ENCODE results near the gene ADAM8.
A peak's percentile ranks its signal among the peaks of the same experiment; 100 is the strongest.

ADAM8 gene

DNA sequence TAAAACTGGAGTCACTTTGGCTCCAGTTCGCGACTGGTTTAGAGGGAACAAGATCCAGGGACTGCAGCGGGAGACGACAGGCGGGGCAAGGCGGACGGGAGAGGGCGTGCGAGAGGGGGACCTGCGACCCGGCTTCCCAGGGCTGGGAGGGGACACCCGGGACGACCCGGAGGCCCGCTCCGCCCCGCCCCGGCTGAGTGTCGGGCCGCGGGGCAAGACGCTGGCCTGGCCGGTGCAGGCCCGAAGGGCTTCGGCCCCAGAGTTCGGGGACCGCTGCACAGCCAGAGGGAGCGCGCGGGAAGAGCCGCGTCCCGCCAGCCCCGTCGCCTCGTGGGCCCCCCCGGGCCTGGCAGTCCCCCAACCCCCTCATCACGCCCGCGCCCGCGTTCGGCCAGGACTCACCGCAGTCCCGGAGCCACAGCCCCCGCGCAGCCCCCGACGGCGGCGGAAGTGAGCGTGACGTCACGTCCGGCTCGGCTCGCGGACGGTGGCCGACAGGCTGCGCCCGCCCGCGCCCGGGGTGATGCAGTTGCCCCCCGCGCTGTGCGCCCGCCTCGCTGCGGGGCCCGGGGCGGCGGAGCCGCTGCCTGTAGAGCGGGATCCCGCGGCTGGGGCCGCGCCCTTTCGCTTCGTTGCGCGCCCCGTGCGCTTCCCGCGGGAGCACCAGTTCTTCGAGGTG lies 31.9 kb upstream of the ADAM8 start, which contains the start of the genes TUBGCP2 and ZNF511:
Gene TUBGCP2, minus strand, starts transcription at position 452 of the 679 bp plus-strand sequence. CDS start 5,931 bp downstream, outside the sequence.
Gene ZNF511, plus strand, starts transcription at position 494 of the 679 bp plus-strand sequence. Its CDS starts 30 bp downstream, at position 524.
- peak; percentile 94 for DNase-seq

DNA sequence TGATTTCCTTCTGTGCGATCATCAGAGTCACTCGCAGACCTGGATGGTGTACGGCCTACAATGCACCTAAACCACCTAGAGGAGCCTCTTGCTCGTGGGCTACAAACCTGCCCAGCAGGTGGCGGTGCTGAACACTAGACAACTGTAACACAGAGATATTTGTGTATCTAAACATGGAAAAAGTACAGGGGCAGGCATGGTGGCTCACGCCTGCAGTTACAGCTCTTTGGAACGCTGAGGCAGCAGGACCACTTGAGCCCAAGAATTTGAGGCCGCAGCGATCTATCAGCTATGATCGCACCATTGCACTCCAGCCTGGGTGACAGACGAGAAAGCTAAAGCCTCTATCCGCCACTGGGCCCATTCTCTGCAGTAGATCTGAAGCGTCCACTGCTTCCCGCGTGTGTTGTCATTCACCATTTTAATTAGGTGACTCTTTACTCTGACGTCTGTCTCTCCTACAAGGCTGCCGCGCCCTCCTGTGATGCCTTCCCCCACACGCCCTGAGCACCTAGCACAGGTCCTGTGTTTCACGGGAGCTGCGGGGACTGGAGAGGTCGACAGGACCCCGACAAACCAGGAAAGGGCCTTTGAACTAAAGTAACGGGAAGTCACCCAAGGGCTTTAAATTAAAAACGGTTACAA lies 31.2 kb upstream of the ADAM8 start:
- DNase-seq = peak; percentile 86

DNA sequence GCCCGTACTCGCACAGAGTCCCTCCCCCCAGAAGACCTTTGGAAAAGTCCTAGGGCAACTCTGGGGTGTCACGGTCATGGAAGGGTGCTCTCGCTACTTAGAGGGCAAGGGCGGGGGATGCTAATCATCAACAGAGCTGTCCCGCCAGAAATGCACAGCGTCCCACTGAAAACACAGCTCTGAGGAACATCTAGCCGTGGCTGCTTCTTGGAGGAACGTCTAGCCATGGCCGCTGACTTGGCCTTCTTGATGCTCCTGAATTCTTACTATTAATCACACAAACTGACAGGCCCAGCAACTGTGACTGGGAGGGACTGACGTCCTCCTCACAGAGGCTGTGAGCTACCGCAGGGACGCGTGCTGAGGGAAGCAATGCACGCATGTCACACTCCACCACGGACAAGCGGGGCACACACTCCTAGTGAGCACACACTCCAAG lies 30.3 kb upstream of the ADAM8 start:
- no peak for DNase-seq

GRCh38 chr10:133306097-133306476 lies 29.4 kb upstream of the ADAM8 start:
- no peak for DNase-seq

GRCh38 chr10:133303206-133303605 lies 26.5 kb upstream of the ADAM8 start:
- DNase-seq = no peak

- DNase-seq = no peak
Measured at GRCh38 chr10:133302230-133302629, 25.6 kb upstream of the ADAM8 start.

DNA sequence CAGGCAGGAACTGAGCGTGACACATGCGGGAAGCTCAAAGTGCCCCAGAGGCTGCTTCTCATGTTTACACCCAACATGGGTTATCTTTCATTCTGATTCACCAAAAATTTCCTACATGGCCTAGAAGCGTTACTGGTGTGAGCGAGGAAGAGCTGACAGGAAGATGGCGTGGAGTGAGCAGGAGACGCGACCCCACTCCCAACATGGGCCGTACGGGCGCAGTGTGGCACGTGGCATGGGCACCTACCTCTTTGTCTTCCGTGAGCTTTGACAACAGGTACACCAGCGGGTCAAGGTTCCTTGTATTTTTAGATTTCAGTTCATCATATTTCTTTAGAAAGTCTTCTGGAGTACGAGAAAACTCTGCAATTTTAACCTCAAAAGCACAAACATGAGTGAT lies 23.1 kb upstream of the ADAM8 start:
- DNase-seq = no peak

DNA sequence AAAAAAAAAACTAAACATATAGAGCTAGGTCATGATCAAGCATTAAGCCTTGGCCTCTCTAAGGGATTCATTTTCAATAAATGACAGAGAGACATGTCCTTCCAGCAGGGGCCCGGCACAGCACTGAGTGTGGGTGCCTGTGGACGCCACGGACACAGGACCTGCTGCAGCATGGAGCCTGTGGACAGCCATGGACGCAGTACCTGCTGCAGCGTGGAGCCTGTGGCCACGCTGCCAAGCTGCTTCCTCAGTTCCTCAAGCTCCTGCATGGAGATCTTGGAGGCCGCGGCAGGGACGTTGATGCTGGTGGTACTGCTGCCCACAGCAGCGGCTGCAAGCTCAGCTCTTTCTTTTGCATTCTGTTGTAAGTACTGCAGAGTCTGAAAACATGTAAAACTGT lies 22.6 kb upstream of the ADAM8 start:
- no peak for DNase-seq

DNA sequence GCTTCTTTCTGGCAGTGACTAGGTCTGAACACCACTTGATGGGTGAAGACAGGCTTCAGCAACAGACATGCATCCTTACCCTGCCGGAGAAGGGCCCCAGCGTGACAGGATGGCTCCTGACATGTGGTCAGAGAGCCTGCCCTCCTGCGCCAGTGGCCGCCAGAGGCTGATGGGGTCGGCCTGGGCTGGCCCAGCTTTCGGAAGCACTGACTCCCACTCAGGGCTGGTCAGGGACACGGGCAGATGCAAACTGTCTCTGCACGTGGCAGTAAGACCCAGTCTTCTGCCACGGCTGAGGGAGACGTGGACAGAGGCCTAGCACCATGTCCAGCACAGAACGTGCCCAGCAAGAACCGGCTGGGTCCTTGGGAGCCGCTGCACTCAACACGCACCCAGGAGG lies 21.8 kb upstream of the ADAM8 start:
- DNase-seq = no peak

GRCh38 chr10:133297504-133297903 lies 20.8 kb upstream of the ADAM8 start:
- no peak for DNase-seq

GRCh38 chr10:133295426-133296320 lies 19.0 kb upstream of the ADAM8 start:
- no peak for DNase-seq

- no peak for DNase-seq
Measured at GRCh38 chr10:133294189-133294588, 17.5 kb upstream of the ADAM8 start.

DNA sequence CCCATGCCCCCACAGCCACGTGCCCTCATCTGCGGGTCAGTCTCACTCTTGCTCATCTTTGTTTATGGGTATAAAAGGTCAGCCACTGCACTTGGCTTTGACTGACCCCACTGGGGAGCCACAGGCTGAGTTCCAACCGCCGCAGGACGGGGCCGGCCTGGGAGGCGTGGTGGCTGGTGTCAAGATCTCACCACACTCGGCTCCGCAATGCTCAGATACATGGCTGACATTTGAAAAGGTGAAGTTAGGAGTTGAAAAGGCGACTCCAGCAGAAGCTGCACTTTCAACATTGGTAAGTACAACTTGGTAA lies 17.1 kb upstream of the ADAM8 start:
- DNase-seq = no peak

DNA sequence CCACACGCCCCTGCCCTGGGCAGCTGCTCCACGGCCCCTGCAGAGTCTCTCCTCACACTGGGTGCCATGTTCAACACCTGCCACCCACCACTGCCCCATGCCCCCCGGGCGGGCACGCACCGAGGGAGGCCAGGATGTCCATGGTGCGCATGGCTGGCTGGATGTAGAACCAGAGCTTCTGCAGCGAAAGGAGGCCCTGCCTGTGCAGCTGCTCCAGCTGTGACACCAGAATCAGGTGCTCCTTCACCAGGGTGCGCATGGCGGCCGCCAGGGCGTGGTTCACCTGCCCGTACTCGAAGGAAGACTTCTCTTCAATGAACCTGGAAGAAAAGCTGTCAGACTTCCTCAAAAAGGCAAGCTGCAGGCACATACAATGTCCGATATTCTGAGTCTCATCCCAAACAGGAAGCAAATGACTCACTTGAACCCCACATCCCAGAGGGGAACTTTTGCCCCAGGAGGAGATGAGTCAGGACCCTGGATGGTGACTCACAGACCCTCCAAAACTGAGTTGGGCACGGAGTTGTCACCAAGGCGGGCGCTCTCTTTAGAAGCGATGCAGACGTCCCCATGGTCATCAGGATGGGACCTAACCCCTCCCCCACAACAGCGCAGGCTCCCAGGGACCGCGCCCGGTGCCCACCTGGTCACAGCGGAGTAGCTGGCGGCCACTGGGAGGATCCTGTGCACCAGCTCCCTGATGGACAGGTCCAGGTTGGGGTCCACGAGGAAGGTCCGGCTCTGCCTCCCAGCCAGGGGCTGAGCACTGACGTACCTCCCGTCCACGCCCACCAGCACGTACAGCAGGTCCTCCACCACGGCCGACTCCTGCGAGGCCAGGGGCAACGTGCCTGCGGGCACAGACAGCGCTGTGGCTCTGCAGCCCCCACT lies 16.5 kb upstream of the ADAM8 start:
- DNase-seq = no peak

GRCh38 chr10:133289761-133290160 lies 13.1 kb upstream of the ADAM8 start:
- DNase-seq = no peak

- DNase-seq = no peak
Measured at GRCh38 chr10:133287832-133288500, 11.3 kb upstream of the ADAM8 start.

DNA sequence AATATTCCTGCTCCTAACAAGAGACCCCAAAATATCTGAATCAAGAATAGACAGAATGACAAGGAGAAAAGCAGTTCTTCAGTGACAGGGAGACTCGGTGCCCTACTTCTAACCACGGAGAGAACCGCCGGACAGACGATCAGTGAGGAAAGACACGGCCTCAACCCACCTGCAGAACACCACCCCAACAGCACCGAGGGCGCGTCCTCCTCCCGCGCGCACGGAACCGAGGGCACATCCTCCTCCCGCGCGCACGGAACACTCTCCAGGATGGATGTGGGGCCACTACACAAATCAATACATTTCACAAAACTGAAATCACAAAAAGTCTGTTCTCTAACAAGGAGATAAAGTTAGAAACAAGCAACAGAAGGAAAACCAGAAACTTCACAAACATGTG lies 9.7 kb upstream of the ADAM8 start:
- DNase-seq = no peak

DNA sequence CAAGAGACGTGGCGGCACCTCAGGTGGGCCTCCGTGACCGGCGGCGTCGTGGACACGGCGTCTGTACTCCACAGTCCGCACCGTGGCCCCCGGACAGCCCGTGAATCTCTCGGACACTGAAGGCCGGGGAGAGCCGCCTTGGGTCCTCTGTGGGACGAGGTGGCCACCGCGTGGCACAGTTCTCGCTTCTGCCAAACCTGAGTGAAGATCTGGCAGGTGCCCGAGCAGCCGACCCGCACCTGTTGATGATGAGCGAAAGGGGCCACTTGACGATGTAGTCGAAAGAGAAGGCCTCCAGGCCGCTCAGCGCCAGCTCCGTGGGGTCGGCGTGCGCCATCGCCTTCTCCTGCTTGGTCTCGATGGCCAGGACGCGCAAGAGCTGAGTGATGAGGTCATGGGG lies 8.5 kb upstream of the ADAM8 start:
- DNase-seq = no peak

DNA sequence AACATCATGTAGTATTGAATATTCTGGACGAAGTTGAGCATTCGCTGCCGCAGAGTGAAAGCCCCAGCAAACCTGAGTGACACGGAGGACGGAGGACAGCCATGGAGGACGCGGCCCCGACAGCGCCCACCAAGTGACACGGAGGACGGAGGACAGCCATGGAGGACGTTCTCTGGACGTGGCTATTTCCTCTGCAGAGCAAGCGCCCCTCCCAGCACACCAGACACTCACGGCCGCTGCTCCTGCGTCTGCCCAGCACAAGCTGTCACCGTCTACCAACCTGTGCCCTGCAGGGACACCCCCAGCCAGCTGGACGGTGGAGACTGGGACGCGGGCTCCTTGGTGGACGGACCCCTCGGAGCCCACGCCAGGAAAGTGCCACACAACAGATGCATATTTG lies 7.3 kb upstream of the ADAM8 start:
- no peak for DNase-seq

DNA sequence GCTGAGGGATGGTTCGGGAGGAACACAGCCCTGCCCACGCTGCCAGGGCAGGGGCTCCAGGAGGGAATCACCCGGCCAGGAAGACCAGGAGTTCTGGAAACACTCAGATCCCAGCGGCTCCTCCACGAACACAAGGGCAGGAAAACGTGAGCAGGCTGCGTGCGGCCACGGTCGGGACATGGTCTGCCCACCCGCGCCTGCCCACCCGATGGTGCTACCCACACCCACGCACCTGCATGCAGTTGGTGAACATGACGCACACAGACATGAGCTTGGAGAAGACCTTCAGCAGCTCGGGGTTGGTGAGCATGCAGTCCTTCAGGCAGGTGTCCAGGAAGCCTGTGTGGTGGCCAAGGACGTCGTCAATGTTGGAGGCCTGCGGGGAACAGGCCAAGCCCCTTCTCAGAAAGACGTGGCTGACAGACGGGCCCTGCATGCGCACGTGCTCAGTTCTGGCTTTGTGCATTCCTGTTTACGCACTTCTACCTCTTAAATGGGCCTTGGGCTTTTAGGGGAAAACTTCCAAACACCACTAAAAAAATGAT lies 6.2 kb upstream of the ADAM8 start:
- DNase-seq = no peak

- DNase-seq = no peak
Measured at GRCh38 chr10:133281628-133282372, 5.1 kb upstream of the ADAM8 start.

Data from OCI-M1 (cell line).